Prostate gland (tissue), 2 donors: ENCODE measurements around the gene JAKMIP2. TPM values are rescaled to one million over a fixed set of nuclear protein-coding genes. Genes with fewer than 3 reads are reported as not detected.

Experiments used
- DNase-seq: peaks from one replicate; pipeline ENCODE4 v3.0.0-alpha.2; 2019; ENCODE audit warnings: low spot score
- H3K27ac ChIP-seq, 2 donors: fragments of 200-600 bp; sonication (generic); 2 replicates each; pipeline ENCODE4 v1.5.1; 2017 to 2019
- H3K27me3 ChIP-seq: fragments of 200-600 bp; sonication (generic); replicated peaks from 2 replicates; pipeline ENCODE4 v1.5.1; 2019; ENCODE audit not compliant: insufficient read depth
- H3K36me3 ChIP-seq, 2 donors: fragments of 200-600 bp; sonication (generic); 1 replicate in 1 of 2; 2 replicates in 1 of 2; pipeline versions ENCODE4 v1.5.1 to v1.8.1; 2017 to 2019
- H3K4me1 ChIP-seq: fragments of 200-600 bp; sonication (generic); replicated peaks from 2 replicates; pipeline ENCODE4 v1.5.1; 2019
- H3K4me3 ChIP-seq, 2 donors: fragments of 200-600 bp; sonication (generic); 2 replicates each; pipeline ENCODE4 v1.5.1; 2017 to 2019
- H3K9me3 ChIP-seq: fragments of 200-600 bp; sonication (generic); 2 replicates; pipeline ENCODE4 v1.5.1; 2017
- POLR2A ChIP-seq: fragments of 450-650 bp; IDR thresholded peaks from one replicate; pipeline ENCODE4 v1.6.1; 2016; ENCODE audit warnings: antibody characterized with exemption, mild to moderate bottlenecking
- POLR2AphosphoS5 ChIP-seq: sonication (generic); formaldehyde crosslinking; IDR thresholded peaks from one replicate; pipeline ENCODE4 v1.6.1; 2017; ENCODE audit warnings: antibody characterized with exemption
- WGBS: methylation state at CpG from one replicate; pipeline ENCODE4 v1.1.5; 2018; 5-methylcytosine and 5-hydroxymethylcytosine counted together
- intact Hi-C: fragments of 100-400 bp; cut with DNase I; formaldehyde crosslinking; loops from one replicate; pipeline ENCODE4 v1.14.2; 2022
- total RNA-seq, 2 donors: library from RNA; depleted of rRNA; stranded (reverse); fragments of >200 nt; gene quantifications; one replicate each; pipeline ENCODE4 v1.1.0, GENCODE V29; 2016
- TF ChIP-seq, protein P1 (sequence below), 4 experiments: fragments of 200-600 bp in 2 of 4; fragments of 450-650 bp in 2 of 4; sonication (generic) in 2 of 4; IDR thresholded peaks; 1 replicate in 3 of 4; 2 replicates in 1 of 4; pipeline ENCODE4 v1.5.1; 2016 to 2019; ENCODE audit warnings: antibody characterized with exemption in 4 of 4, mild to moderate bottlenecking in 2 of 4, moderate library complexity in 2 of 4

Gene JAKMIP2
- total RNA-seq, 2 donors from 2014 or later = 0.85 to 1.2 TPM

DNA sequence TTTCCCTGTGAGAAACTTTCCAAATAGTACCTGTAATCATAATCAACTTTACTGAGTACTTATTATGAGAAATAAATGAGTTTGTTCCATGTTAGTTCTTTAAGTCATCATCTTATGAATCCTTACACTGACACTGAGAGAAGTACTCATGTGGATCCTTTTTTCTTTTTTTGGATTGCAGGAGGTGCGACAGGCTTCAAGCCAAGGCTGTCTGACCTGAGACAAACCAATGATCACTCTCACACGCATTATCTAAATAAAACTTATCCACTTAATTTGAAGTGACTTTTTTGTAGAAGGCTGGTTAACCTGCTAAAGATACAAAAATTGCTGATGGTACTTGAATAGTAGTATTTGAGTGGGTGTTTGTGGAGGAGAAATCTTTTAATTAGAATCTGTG is 39.5 kb downstream of the JAKMIP2 start:
- no peaks in the 10 kb centered on the region for H3K27me3 ChIP-seq
- intact Hi-C loops = no loop called here
- H3K36me3 ChIP-seq = no peaks in the 10 kb centered on the region
- TF ChIP-seq POLR2AphosphoS5 = no peak
- TF ChIP-seq, protein P1, sequence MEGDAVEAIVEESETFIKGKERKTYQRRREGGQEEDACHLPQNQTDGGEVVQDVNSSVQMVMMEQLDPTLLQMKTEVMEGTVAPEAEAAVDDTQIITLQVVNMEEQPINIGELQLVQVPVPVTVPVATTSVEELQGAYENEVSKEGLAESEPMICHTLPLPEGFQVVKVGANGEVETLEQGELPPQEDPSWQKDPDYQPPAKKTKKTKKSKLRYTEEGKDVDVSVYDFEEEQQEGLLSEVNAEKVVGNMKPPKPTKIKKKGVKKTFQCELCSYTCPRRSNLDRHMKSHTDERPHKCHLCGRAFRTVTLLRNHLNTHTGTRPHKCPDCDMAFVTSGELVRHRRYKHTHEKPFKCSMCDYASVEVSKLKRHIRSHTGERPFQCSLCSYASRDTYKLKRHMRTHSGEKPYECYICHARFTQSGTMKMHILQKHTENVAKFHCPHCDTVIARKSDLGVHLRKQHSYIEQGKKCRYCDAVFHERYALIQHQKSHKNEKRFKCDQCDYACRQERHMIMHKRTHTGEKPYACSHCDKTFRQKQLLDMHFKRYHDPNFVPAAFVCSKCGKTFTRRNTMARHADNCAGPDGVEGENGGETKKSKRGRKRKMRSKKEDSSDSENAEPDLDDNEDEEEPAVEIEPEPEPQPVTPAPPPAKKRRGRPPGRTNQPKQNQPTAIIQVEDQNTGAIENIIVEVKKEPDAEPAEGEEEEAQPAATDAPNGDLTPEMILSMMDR (IDR thresholded peaks at IDR 0.05) = no peak
- no peak for TF ChIP-seq POLR2A
- DNase-seq = no peak
- no peak overlapping the region for H3K27ac ChIP-seq
- no peak overlapping the region for H3K4me3 ChIP-seq
- no peaks in the 10 kb centered on the region for H3K9me3 ChIP-seq
- H3K4me1 ChIP-seq = no peaks in the 10 kb centered on the region
- WGBS = 94% methylated on average over 2 of the region's 2 CpGs

- H3K4me3 ChIP-seq = no peak overlapping the region
- no peaks in the 10 kb centered on the region for H3K27me3 ChIP-seq
- intact Hi-C loops = no loop called here
- TF ChIP-seq POLR2AphosphoS5 = no peak
- no peak for TF ChIP-seq POLR2A
- TF ChIP-seq, protein P1 (IDR thresholded peaks at IDR 0.05) = no peak
- H3K4me1 ChIP-seq = no peaks in the 10 kb centered on the region
- 81% methylated on average over 4 of the region's 4 CpGs for WGBS
- no peaks in the 10 kb centered on the region for H3K9me3 ChIP-seq
- no peak overlapping the region for H3K27ac ChIP-seq
- no peaks in the 10 kb centered on the region for H3K36me3 ChIP-seq
- DNase-seq = no peak
Observed at GRCh38 chr5:147742151-147742550, 40.4 kb downstream of the JAKMIP2 start.

DNA sequence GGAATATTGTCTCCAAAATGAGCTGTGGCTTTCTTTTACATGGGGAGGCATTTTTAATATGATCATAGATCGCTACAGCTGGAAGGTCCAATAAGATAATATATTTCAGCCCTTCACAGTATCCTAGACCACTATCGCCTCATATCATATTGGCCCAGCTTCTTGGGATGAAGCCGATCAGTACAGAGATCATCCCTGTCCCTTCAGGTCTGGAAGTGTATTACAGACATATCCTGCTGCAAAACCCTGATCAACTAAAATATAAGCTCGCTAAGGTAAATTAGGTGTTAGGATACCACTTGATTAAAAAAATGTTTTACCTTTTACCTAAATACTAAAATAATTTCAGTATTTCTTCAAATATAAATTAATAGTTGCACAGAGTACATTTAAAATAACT is 41.7 kb downstream of the JAKMIP2 start:
- Histone ChIP-seq H3K9me3 (no peaks in the 10 kb centered on the region), H3K36me3 (no peaks in the 10 kb centered on the region), H3K27me3 (no peaks in the 10 kb centered on the region), H3K4me1 (no peaks in the 10 kb centered on the region), H3K4me3 (no peak overlapping the region), H3K27ac (no peak overlapping the region)
- no peak for DNase-seq
- TF ChIP-seq, protein P1 (IDR thresholded peaks at IDR 0.05) = no peak
- TF ChIP-seq POLR2AphosphoS5 = no peak
- TF ChIP-seq POLR2A = no peak
- 94% methylated on average over 4 of the region's 4 CpGs for WGBS
- intact Hi-C loops = no loop called here

GRCh38 chr5:147737921-147738320 is 44.6 kb downstream of the JAKMIP2 start:
- H3K4me3 ChIP-seq = no peak overlapping the region

DNA sequence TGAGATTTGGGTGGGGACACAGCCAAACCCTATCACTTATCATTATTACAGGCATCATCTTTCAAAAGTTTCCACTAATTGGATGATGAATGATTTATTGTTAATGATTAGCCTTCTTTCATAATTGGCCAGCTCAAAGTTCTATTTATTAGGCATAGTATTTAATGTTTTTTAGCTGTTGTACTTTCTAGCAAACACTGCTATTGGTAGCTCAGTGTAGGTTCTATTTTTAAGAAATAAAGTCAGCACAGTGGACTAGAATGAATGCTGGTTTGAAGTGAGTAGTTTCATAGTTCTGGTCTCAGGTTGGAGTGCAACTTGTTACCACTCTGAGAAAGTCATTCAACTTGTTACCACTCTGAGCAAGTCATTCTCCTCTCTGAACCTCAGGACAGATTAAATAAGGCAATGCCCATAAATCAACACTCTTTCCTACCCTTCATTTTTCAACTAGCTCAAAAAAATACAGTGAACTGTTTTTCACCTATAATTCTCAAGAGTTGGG is 46.9 kb downstream of the JAKMIP2 start:
- H3K4me3 ChIP-seq = no peak overlapping the region
- no peaks in the 10 kb centered on the region for H3K4me1 ChIP-seq
- TF ChIP-seq, protein P1 (IDR thresholded peaks at IDR 0.05) = no peak
- TF ChIP-seq POLR2AphosphoS5 = no peak
- TF ChIP-seq POLR2A = no peak
- intact Hi-C loops = no loop called here
- H3K27me3 ChIP-seq = no peaks in the 10 kb centered on the region
- H3K27ac ChIP-seq = no peak overlapping the region
- H3K9me3 ChIP-seq = no peaks in the 10 kb centered on the region
- H3K36me3 ChIP-seq = no peaks in the 10 kb centered on the region
- no peak for DNase-seq

More at GRCh38 chr5:147737921-147738320, 44.6 kb downstream of the JAKMIP2 start:
- H3K36me3 ChIP-seq = no peaks in the 10 kb centered on the region
- no peaks in the 10 kb centered on the region for H3K27me3 ChIP-seq
- intact Hi-C loops = no loop called here
- no peaks in the 10 kb centered on the region for H3K9me3 ChIP-seq
- 43% methylated on average over 3 of the region's 3 CpGs for WGBS
- H3K4me1 ChIP-seq = no peaks in the 10 kb centered on the region
- TF ChIP-seq POLR2AphosphoS5 = no peak
- no peak for TF ChIP-seq POLR2A
- TF ChIP-seq, protein P1 (IDR thresholded peaks at IDR 0.05) = no peak
- DNase-seq = no peak
- H3K27ac ChIP-seq = no peak overlapping the region
